ENCODE measurements around the gene JMJD7. TPM values are rescaled to one million over a fixed set of nuclear protein-coding genes. Genes with fewer than 3 reads are reported as not detected.

JMJD7 gene
- total RNA-seq, 1 experiment from 2014 or later, result 13.5 TPM

GRCh38 chr15:41861736-41862356 lies 34.0 kb downstream of the JMJD7 start (continued):
- TF ChIP-seq SIN3A (IDR thresholded peaks at IDR 0.05; ENCODE audit: low read depth) (no peak), CTCF (IDR thresholded peaks at IDR 0.05 in 2 of 3, conservative IDR thresholded peaks at IDR 0.05 in 1 of 3; ENCODE audit: borderline replicate concordance in 1 of 3, insufficient read depth in 1 of 3, low read depth in 2 of 3, low read length in 2 of 3) (no peak), CEBPB (IDR thresholded peaks at IDR 0.05; ENCODE audit: low read depth) (no peak), ZBTB33 (IDR thresholded peaks at IDR 0.05; ENCODE audit: extremely low read depth, insufficient replicate concordance, low read length) (no peak)

- Histone ChIP-seq H3K4me2 (ENCODE audit: low read length) (peak overlapping the region; percentile 9; the same call in 1 of the 2 replicates), H3K79me2 (ENCODE audit: insufficient read depth, low read length) (no peaks in the 10 kb centered on the region), H3K9ac (ENCODE audit: low read length) (no peak overlapping the region), H3K9me2 (ENCODE audit: insufficient read depth) (no peaks in the 10 kb centered on the region), H3K27ac (ENCODE audit: low read depth, low read length) (no peak overlapping the region), H2AFZ (ENCODE audit: low read depth, low read length, poor library complexity, severe bottlenecking) (no peak overlapping the region), H3K27me3 (ENCODE audit: insufficient read depth, low read length) (no peaks in the 10 kb centered on the region), H4K20me1 (ENCODE audit: insufficient read depth) (no peaks in the 10 kb centered on the region), H3K4me1 (ENCODE audit: control insufficient read depth in 1 of 2, insufficient read depth in 2 of 2, low read length in 2 of 2) (peaks cover 2 to 8% of the 10 kb centered on the region in 2 experiments; a peak in 3 of 4 replicates), H3K4me3 (replicated peaks in 1 of 2; ENCODE audit: low read depth in 1 of 2, low read length in 2 of 2) (no peak overlapping the region), H3K36me3 (ENCODE audit: control insufficient read depth in 1 of 2, insufficient read depth in 2 of 2, low read length in 2 of 2) (no peaks in the 10 kb centered on the region), H3K9me3 (ENCODE audit: control insufficient read depth in 1 of 2, insufficient read depth in 1 of 2, low read depth in 1 of 2, low read length in 2 of 2) (no peaks in the 10 kb centered on the region)
- intact Hi-C loops (cut with micrococcal nuclease), result no loop called here
- DNase-seq (ENCODE audit: low read depth, low spot score) (peak; percentile 15), ATAC-seq (peak; percentile 68)
- POLR2A ChIA-PET, result no interaction called here
- RAD21 ChIA-PET (ENCODE audit: low non-redundant PET in 1 of 2, low total read pairs in 2 of 2, uncharacterized antibody in 2 of 2, unreplicated experiment in 2 of 2), result no interaction called here
- CTCF ChIA-PET, result no interaction called here
- no TSS peak for BruUV-seq (replicated peaks)
- no peak for TF ChIP-seq ATF3 (IDR thresholded peaks at IDR 0.05)
- TF ChIP-seq ELF1 (IDR thresholded peaks at IDR 0.05; ENCODE audit: borderline replicate concordance, low read depth), result no peak
- no peak for TF ChIP-seq EZH2phosphoT487 (IDR thresholded peaks at IDR 0.05; ENCODE audit: borderline replicate concordance)
- TF ChIP-seq ZFX (IDR thresholded peaks at IDR 0.05), result no peak
- TF ChIP-seq RAD21 (IDR thresholded peaks at IDR 0.05; ENCODE audit: low read depth), result no peak
- TF ChIP-seq POLR2A (IDR thresholded peaks at IDR 0.05; ENCODE audit: borderline replicate concordance, extremely low read depth, insufficient read depth, insufficient read length), result no peak
- TF ChIP-seq EGR1 (IDR thresholded peaks at IDR 0.05; ENCODE audit: low read depth), result no peak
- TF ChIP-seq ZBTB33 (IDR thresholded peaks at IDR 0.05; ENCODE audit: extremely low read depth, insufficient replicate concordance, low read length), result no peak
- no peak for TF ChIP-seq YY1 (IDR thresholded peaks at IDR 0.05; ENCODE audit: extremely low read depth, insufficient replicate concordance, low read depth, low read length)
- TF ChIP-seq CEBPB (IDR thresholded peaks at IDR 0.05; ENCODE audit: low read depth), result no peak
- no peak for TF ChIP-seq FOSL1 (IDR thresholded peaks at IDR 0.05; ENCODE audit: low read depth)
- no peak for TF ChIP-seq ZNF274 (IDR thresholded peaks at IDR 0.05; ENCODE audit: low read depth, low read length)
- no peak for TF ChIP-seq CTCF (IDR thresholded peaks at IDR 0.05 in 2 of 3, conservative IDR thresholded peaks at IDR 0.05 in 1 of 3; ENCODE audit: borderline replicate concordance in 1 of 3, insufficient read depth in 1 of 3, low read depth in 2 of 3, low read length in 2 of 3)
Measured at GRCh38 chr15:41862515-41863116, 34.7 kb downstream of the JMJD7 start.

Measured in HCT116 (cell line).